Dedifferentiated amniotic fluid mesenchymal stem cell (primary cell): ENCODE results near the gene ACTR10.

Experiments
- DNase-seq: peaks from one replicate; pipeline ENCODE4 v3.0.0-alpha.2; 2016; ENCODE audit errors: extremely low spot score

ACTR10 gene

GRCh38 chr14:58199726-58200479, at the start of gene ACTR10:
ACTR10 (plus strand) TSS chr14:58200149; CDS start chr14:58200218, 69 bp downstream.
- DNase-seq, result peak; percentile 51

- no peak for DNase-seq
These were observed 49.6 kb upstream of the ACTR10 start for GRCh38 chr14:58150243-58150805.

- DNase-seq, result peak; percentile 34
These were observed 48.6 kb upstream of the ACTR10 start for GRCh38 chr14:58151133-58152013.

- DNase-seq, result peak; percentile 71
These were observed 47.7 kb upstream of the ACTR10 start, which contains the start of gene ARMH4 for GRCh38 chr14:58152014-58152857. ARMH4 (minus strand) TSS chr14:58152213; CDS start chr14:58139358, 12,855 bp downstream.

GRCh38 chr14:58160561-58160960, 39.4 kb upstream of the ACTR10 start:
- no peak for DNase-seq

- DNase-seq, result peak; percentile 87
These were observed 33.7 kb upstream of the ACTR10 start for GRCh38 chr14:58166005-58166983.

- no peak for DNase-seq
These were observed 32.9 kb upstream of the ACTR10 start for GRCh38 chr14:58167057-58167456.

- no peak for DNase-seq
These were observed 32.1 kb upstream of the ACTR10 start for GRCh38 chr14:58167891-58168290.

GRCh38 chr14:58171090-58171489, 28.9 kb upstream of the ACTR10 start:
- DNase-seq, result peak; percentile 63

- no peak for DNase-seq
These were observed 22.8 kb upstream of the ACTR10 start for GRCh38 chr14:58177125-58177524.

- no peak for DNase-seq
These were observed 10.8 kb upstream of the ACTR10 start for GRCh38 chr14:58189176-58189575.

- DNase-seq, result no peak
These were observed 8.0 kb upstream of the ACTR10 start for GRCh38 chr14:58191763-58192601.

GRCh38 chr14:58193542-58193941, 6.4 kb upstream of the ACTR10 start:
- DNase-seq, result no peak

- DNase-seq, result no peak
These were observed 3.8 kb upstream of the ACTR10 start for GRCh38 chr14:58196198-58196597.

- DNase-seq, result no peak
These were observed 1.9 kb upstream of the ACTR10 start for GRCh38 chr14:58198086-58198485.

GRCh38 chr14:58200480-58200841, 512 bp downstream of the ACTR10 start:
- no peak for DNase-seq

- no peak for DNase-seq
These were observed 897 bp downstream of the ACTR10 start for GRCh38 chr14:58200846-58201245.

GRCh38 chr14:58213176-58213575, 13.2 kb downstream of the ACTR10 start:
- DNase-seq, result no peak

GRCh38 chr14:58215191-58215914, 15.4 kb downstream of the ACTR10 start:
- DNase-seq, result no peak
